Muscle layer of duodenum (tissue), 2 donors: ENCODE measurements around the gene GABPA.

Source experiments
- H3K27ac ChIP-seq: one replicate; pipeline ENCODE4 v1.7.0; 2013; ENCODE audit warnings: mild to moderate bottlenecking, low read length
- H3K27me3 ChIP-seq: one replicate; pipeline ENCODE4 v1.7.0; 2013; ENCODE audit warnings: low read depth, mild to moderate bottlenecking, control low read depth, low read length
- H3K36me3 ChIP-seq, 2 donors: one replicate each; pipeline ENCODE4 v1.7.0; 2013; ENCODE audit warnings: low read length in 2 of 2, control low read depth in 1 of 2, mild to moderate bottlenecking in 1 of 2; ENCODE audit not compliant: insufficient read depth in 2 of 2, control insufficient read depth in 1 of 2
- H3K4me1 ChIP-seq, 2 donors: one replicate each; pipeline ENCODE4 v1.7.0; 2013; ENCODE audit warnings: low read length in 2 of 2, mild to moderate bottlenecking in 2 of 2, control low read depth in 1 of 2, moderate library complexity in 1 of 2; ENCODE audit not compliant: insufficient read depth in 2 of 2, control insufficient read depth in 1 of 2
- H3K4me3 ChIP-seq, 2 donors: one replicate each; pipeline ENCODE4 v1.7.0; 2013; ENCODE audit warnings: low read length in 2 of 2, low read depth in 1 of 2, mild to moderate bottlenecking in 1 of 2
- H3K9me3 ChIP-seq, 2 donors: one replicate each; pipeline ENCODE4 v1.7.0; 2013; ENCODE audit warnings: low read length in 2 of 2, control low read depth in 1 of 2, mild to moderate bottlenecking in 1 of 2; ENCODE audit not compliant: control insufficient read depth in 1 of 2
- donor health status: healthy.

GABPA gene

GRCh38 chr21:25818121-25818520, 83.3 kb downstream of the GABPA start:
- no peaks in the 10 kb centered on the region for H3K27me3 ChIP-seq

GRCh38 chr21:25818551-25818950, 83.8 kb downstream of the GABPA start:
- Histone ChIP-seq H3K4me1 (peaks cover 0 to 3% of the 10 kb centered on the region in 2 donors), H3K4me3 (no peak overlapping the region), H3K9me3 (no peaks in the 10 kb centered on the region), H3K36me3 (no peaks in the 10 kb centered on the region), H3K27ac (no peak overlapping the region), H3K27me3 (no peaks in the 10 kb centered on the region)

More at GRCh38 chr21:25818121-25818520, 83.3 kb downstream of the GABPA start:
- H3K9me3 ChIP-seq: no peaks in the 10 kb centered on the region
- H3K36me3 ChIP-seq: no peaks in the 10 kb centered on the region
- no peak overlapping the region for H3K27ac ChIP-seq
- peaks cover 0 to 3% of the 10 kb centered on the region in 2 donors for H3K4me1 ChIP-seq
- H3K4me3 ChIP-seq: no peak overlapping the region
